K562 (cell line): ENCODE results near the gene STEAP3. TPM values are rescaled to one million over a fixed set of nuclear protein-coding genes. Genes with fewer than 3 reads are reported as not detected.
A peak's percentile ranks its signal among the peaks of the same experiment; 100 is the strongest.

Experiments
- ATAC-seq: fragments of 200-7000 bp; cut with Tn5 transposase; 3 replicates; pipeline ENCODE4 v1.9.1; 2020; ENCODE audit warnings: moderate library complexity
- Bru-seq: library from RNA; stranded (reverse); fragments of 400-500 nt; gene quantifications from one replicate; lab custom pipeline; 2021; lab: Mats Ljungman, UMichigan
- BruChase-seq, 2 experiments: library from RNA; stranded (reverse); fragments of 400-500 nt; gene quantifications; one replicate each; lab custom pipeline; 2021; lab: Mats Ljungman, UMichigan
- BruUV-seq: library from RNA; stranded (reverse); fragments of 400-500 nt; replicated peaks from 2 replicates; lab custom pipeline; 2021; lab: Mats Ljungman, UMichigan
- CTCF ChIA-PET: fragments of 300-600 bp; formaldehyde crosslinking; extraction: SDS; loops from one replicate; lab custom pipeline; 2021; ENCODE audit warnings: low intra/inter-chr PET ratio; lab: Yijun Ruan, JAX
- POLR2A ChIA-PET: fragments of 300-600, 350-650 bp; sonication (Branson Sonifier 250); formaldehyde crosslinking; extraction: SDS; loops from one replicate; lab custom pipeline; 2021; ENCODE audit warnings: antibody characterized with exemption, inconsistent platforms; lab: Yijun Ruan, JAX
- DNase-seq, 4 experiments: peaks; one replicate each; pipeline versions ENCODE4 v3.0.0 to v3.0.0-alpha.2; 2011 to 2018; ENCODE audit warnings: low spot score in 3 of 4, mixed read lengths in 3 of 4; ENCODE audit errors: extremely low read depth in 1 of 4
- FAIRE-seq: peaks from 2 replicates; lab custom pipeline; 2011; peaks lifted over from hg19 to GRCh38; lab: Jason Lieb, UNC
- H2AFZ ChIP-seq: 2 replicates; pipeline ENCODE4 v1.6.0; 2011; ENCODE audit warnings: low read depth, low read length, control low read depth, inconsistent platforms
- H3K27ac ChIP-seq: fragments of 200-600 bp; 3 replicates; pipeline ENCODE4 v1.8.0; 2011; ENCODE audit warnings: low read depth, mild to moderate bottlenecking, control low read depth, inconsistent platforms, low read length, moderate library complexity, mixed read lengths; ENCODE audit errors: extremely low read depth
- H3K27me3 ChIP-seq, 2 experiments: fragments of 300-600 bp in 1 of 2; 2 replicates in 1 of 2; 3 replicates in 1 of 2; pipeline versions ENCODE4 v1.6.0 to v1.8.0; 2011; ENCODE audit warnings: inconsistent platforms in 2 of 2, low read length in 2 of 2, mild to moderate bottlenecking in 1 of 2, mixed read lengths in 1 of 2, moderate library complexity in 1 of 2; ENCODE audit not compliant: control insufficient read depth in 2 of 2, insufficient read depth in 2 of 2
- H3K36me3 ChIP-seq: fragments of 300-600 bp; 3 replicates; pipeline ENCODE4 v1.8.0; 2011; ENCODE audit warnings: mild to moderate bottlenecking, low read length, inconsistent platforms; ENCODE audit not compliant: control insufficient read depth, insufficient read depth
- H3K4me1 ChIP-seq, 2 experiments: fragments of 200-600 bp in 1 of 2; replicated peaks in 1 of 2; 2 replicates in 1 of 2; 3 replicates in 1 of 2; pipeline versions ENCODE4 v1.5.1 to v1.8.0; 2011; ENCODE audit warnings: inconsistent platforms in 2 of 2, low read length in 2 of 2, mild to moderate bottlenecking in 1 of 2, mixed read lengths in 1 of 2, moderate library complexity in 1 of 2; ENCODE audit not compliant: control insufficient read depth in 2 of 2, insufficient read depth in 2 of 2
- H3K4me2 ChIP-seq: 2 replicates; pipeline ENCODE4 v1.6.1; 2011; ENCODE audit warnings: low read length, control low read depth, inconsistent platforms, mixed read lengths; ENCODE audit not compliant: insufficient read depth
- H3K4me3 ChIP-seq: fragments of 200-600 bp; sonication (generic), shearing (Covaris generic); 2 replicates; pipeline ENCODE4 v1.5.1; 2016; ENCODE audit warnings: control low read depth, inconsistent platforms
- H3K79me2 ChIP-seq: fragments of 200-600 bp; 3 replicates; pipeline ENCODE4 v1.8.0; 2011; ENCODE audit warnings: low read length, inconsistent platforms; ENCODE audit not compliant: control insufficient read depth, insufficient read depth
- H3K9ac ChIP-seq, 2 experiments: 2 replicates each; pipeline versions ENCODE4 v1.6.0 to v1.6.1; 2011; ENCODE audit warnings: low read depth in 2 of 2, low read length in 2 of 2, control low read depth in 1 of 2, inconsistent platforms in 1 of 2, mild to moderate bottlenecking in 1 of 2, mixed read lengths in 1 of 2; ENCODE audit not compliant: insufficient read depth in 1 of 2
- H3K9me1 ChIP-seq: one replicate; pipeline ENCODE4 v1.6.0; 2011; ENCODE audit warnings: inconsistent platforms, mild to moderate bottlenecking, low read length, moderate library complexity; ENCODE audit not compliant: control insufficient read depth, insufficient read depth
- H3K9me3 ChIP-seq: replicated peaks from 2 replicates; pipeline ENCODE4 v1.5.1; 2011; ENCODE audit warnings: low read depth, low read length, inconsistent platforms; ENCODE audit not compliant: control insufficient read depth, insufficient read depth
- H4K20me1 ChIP-seq: replicated peaks from 2 replicates; pipeline ENCODE4 v1.6.1; 2011; ENCODE audit warnings: low read length, inconsistent platforms, mixed read lengths; ENCODE audit not compliant: control insufficient read depth, insufficient read depth
- BCOR ChIP-seq: fragments of 450-650 bp; IDR thresholded peaks from 2 replicates; pipeline ENCODE4 v1.6.1; 2016
- EP300 ChIP-seq: IDR thresholded peaks from 2 replicates; pipeline ENCODE4 v1.6.1; 2012; ENCODE audit warnings: low read length, improper control_type of control experiment
- PML ChIP-seq: IDR thresholded peaks from 2 replicates; pipeline ENCODE4 v1.6.1; 2012; ENCODE audit warnings: low read length, inconsistent platforms
- SMARCA4 ChIP-seq: fragments of 450-650 bp; IDR thresholded peaks from 2 replicates; pipeline ENCODE4 v1.6.1; 2016
- TAL1 ChIP-seq: fragments of 450-650 bp; IDR thresholded peaks from 2 replicates; pipeline ENCODE4 v1.6.1; 2016; ENCODE audit warnings: mild to moderate bottlenecking
- ZBTB1 ChIP-seq: sonication (generic); formaldehyde crosslinking; IDR thresholded peaks from 2 replicates; pipeline ENCODE4 v1.8.1; 2023; ENCODE audit warnings: missing genetic modification reagents, low read depth, mild to moderate bottlenecking, borderline replicate concordance
- ZFP1 ChIP-seq: fragments of 450-650 bp; formaldehyde crosslinking; IDR thresholded peaks from 2 replicates; pipeline ENCODE4 v1.4.0; 2020; ENCODE audit warnings: mild to moderate bottlenecking, mixed read lengths
- ZZZ3 ChIP-seq: fragments of 450-650 bp; IDR thresholded peaks from 2 replicates; pipeline ENCODE4 v1.6.1; 2016; ENCODE audit warnings: antibody characterized with exemption, mild to moderate bottlenecking, moderate library complexity
- WGBS: fragments of 100-300 bp; shearing (Covaris generic); methylation state at CpG from one replicate; pipeline ENCODE4 v1.1.6; 2016; ENCODE audit warnings: low coverage, mixed read lengths; ENCODE audit not compliant: insufficient coverage; ENCODE audit errors: missing lambda C conversion rate; 5-methylcytosine and 5-hydroxymethylcytosine counted together
- in situ Hi-C: fragments of 300-500 bp; cut with MboI; formaldehyde crosslinking; loops from 4 replicates; pipeline ENCODE4 v1.15.0; 2018; ENCODE audit warnings: inconsistent platforms, mixed read lengths
- intact Hi-C: fragments of 100-400 bp; cut with micrococcal nuclease; formaldehyde crosslinking; loops from 2 replicates; pipeline ENCODE4 v1.14.2; 2022
- long read RNA-seq, 3 experiments: library from polyadenylated mRNA in 2 of 3; library from RNA in 1 of 3; unstranded in 2 of 3; stranded (forward) in 1 of 3; transcript quantifications; one replicate each; pipeline ENCODE4 v2.0.0, GENCODE V29; 2019 to 2022
- polyA minus RNA-seq, 3 experiments: library from RNA; depleted of rRNA, polyadenylated mRNA; stranded (reverse); fragments of >200 nt; gene quantifications; 2 replicates each; pipeline ENCODE4 v1.2.3, GENCODE V29; 2011
- polyA plus RNA-seq, 8 experiments: library from polyadenylated mRNA; depleted of rRNA in 4 of 8; stranded (reverse) in 5 of 8; unstranded in 3 of 8; fragments of >200 nt; fragmentation: Nextera tagmentation in 2 of 8; fragmentation: Illumina TruSeq in 1 of 8; extraction: Ambion mirVana in 2 of 8; extraction: Trizol in 1 of 8; gene quantifications; 2 replicates each; pipeline versions ENCODE4 v1.2.1 to v1.2.3, GENCODE V29; 2011 to 2014; ENCODE audit warnings: inconsistent platforms in 1 of 8, missing spikeins in 1 of 8
- total RNA-seq, 7 experiments: library from RNA; depleted of rRNA in 6 of 7; stranded (reverse); fragments of >200 nt in 6 of 7; fragmentation: Illumina TruSeq in 2 of 7; extraction: Trizol in 2 of 7; gene quantifications; 2 replicates each; pipeline versions ENCODE4 v1.2.1 to v1.2.3, GENCODE V29; 2011 to 2021; ENCODE audit warnings: low replicate concordance in 1 of 7
- TF ChIP-seq, protein P1 (sequence below), 2 experiments: IDR thresholded peaks; 2 replicates each; pipeline ENCODE4 v1.6.1; 2011; ENCODE audit warnings: borderline replicate concordance in 1 of 2, control low read depth in 1 of 2, low read depth in 1 of 2, low read length in 1 of 2, mild to moderate bottlenecking in 1 of 2, mixed read lengths in 1 of 2, moderate library complexity in 1 of 2; ENCODE audit not compliant: insufficient read depth in 1 of 2, insufficient read length in 1 of 2, poor library complexity in 1 of 2, severe bottlenecking in 1 of 2; ENCODE audit errors: extremely low read depth in 1 of 2

Gene STEAP3, protein sequence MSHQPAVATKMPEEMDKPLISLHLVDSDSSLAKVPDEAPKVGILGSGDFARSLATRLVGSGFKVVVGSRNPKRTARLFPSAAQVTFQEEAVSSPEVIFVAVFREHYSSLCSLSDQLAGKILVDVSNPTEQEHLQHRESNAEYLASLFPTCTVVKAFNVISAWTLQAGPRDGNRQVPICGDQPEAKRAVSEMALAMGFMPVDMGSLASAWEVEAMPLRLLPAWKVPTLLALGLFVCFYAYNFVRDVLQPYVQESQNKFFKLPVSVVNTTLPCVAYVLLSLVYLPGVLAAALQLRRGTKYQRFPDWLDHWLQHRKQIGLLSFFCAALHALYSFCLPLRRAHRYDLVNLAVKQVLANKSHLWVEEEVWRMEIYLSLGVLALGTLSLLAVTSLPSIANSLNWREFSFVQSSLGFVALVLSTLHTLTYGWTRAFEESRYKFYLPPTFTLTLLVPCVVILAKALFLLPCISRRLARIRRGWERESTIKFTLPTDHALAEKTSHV
- total RNA-seq (2011; cell fraction: chromatin; rRNA removed; ENCODE audit: low replicate concordance): 18.0 and 37.0 TPM in 2 replicates
- total RNA-seq (2011; cell fraction: nucleolus; rRNA removed): 43.3 and 45.4 TPM in 2 replicates
- total RNA-seq (2011; cell fraction: nucleoplasm; rRNA removed): 33.7 and 37.0 TPM in 2 replicates
- total RNA-seq (2014; rRNA removed) (15.6 and 23.7 TPM in 2 replicates), total RNA-seq (2014; rRNA removed; fragmentation: Illumina TruSeq; extraction: Trizol) (8.2 and 9.0 TPM in 2 replicates), total RNA-seq (2015; rRNA removed; fragmentation: Illumina TruSeq; extraction: Trizol) (8.5 and 8.6 TPM in 2 replicates), total RNA-seq (2021) (29.8 and 31.6 TPM in 2 replicates), polyA plus RNA-seq (2011; rRNA removed) (7.7 and 11.7 TPM in 2 replicates), polyA plus RNA-seq (2014; fragmentation: Illumina TruSeq; extraction: Trizol) (18.2 and 22.3 TPM in 2 replicates), polyA plus RNA-seq (2014; fragmentation: Nextera tagmentation; extraction: Ambion mirVana) (1 to 10 TPM; 1.8 to 3.0 TPM), polyA plus RNA-seq (2014; rRNA removed) (12.7 and 12.8 TPM in 2 replicates), polyA minus RNA-seq (2011; rRNA and poly(A)+ RNA removed) (8.4 and 10.0 TPM in 2 replicates), Bru-seq, nascent RNA (percentile 70 among the genes with signal in this experiment), BruChase-seq, experiment 1, labeled RNA remaining after a 2-hour chase (percentile 60 among the genes with signal in this experiment), BruChase-seq, experiment 2, labeled RNA remaining after a 6-hour chase (percentile 58 among the genes with signal in this experiment)
- polyA plus RNA-seq (2011; cell fraction: cytosol; rRNA removed): 7.0 and 19.8 TPM in 2 replicates
- polyA plus RNA-seq (2011; cell fraction: nucleus; rRNA removed): 14.1 and 32.9 TPM in 2 replicates
- polyA plus RNA-seq (2012): 14.0 and 22.8 TPM in 2 replicates
- polyA minus RNA-seq (2011; cell fraction: cytosol; rRNA and poly(A)+ RNA removed): 13.9 and 18.9 TPM in 2 replicates
- 8.2 and 11.4 TPM in 2 replicates for polyA minus RNA-seq (2011; cell fraction: nucleus; rRNA and poly(A)+ RNA removed)
- long read RNA-seq, experiment 1, full-length matches to known transcripts: 13 of 108 reads
- long read RNA-seq, experiment 1, partial matches to known transcripts: 90 of 108 reads
- long read RNA-seq, experiment 1, other reads (novel, unspliced or antisense): 5 of 108 reads
- long read RNA-seq, experiment 2, full-length matches to known transcripts: 16 of 52 reads
- long read RNA-seq, experiment 2, partial matches to known transcripts: 13 of 52 reads
- long read RNA-seq, experiment 2, other reads (novel, unspliced or antisense): 23 of 52 reads
- long read RNA-seq, experiment 3, full-length matches to known transcripts: 12 of 17 reads
- long read RNA-seq, experiment 3, partial matches to known transcripts: 1 of 17 reads
- long read RNA-seq, experiment 3, other reads (novel, unspliced or antisense): 4 of 17 reads

DNA sequence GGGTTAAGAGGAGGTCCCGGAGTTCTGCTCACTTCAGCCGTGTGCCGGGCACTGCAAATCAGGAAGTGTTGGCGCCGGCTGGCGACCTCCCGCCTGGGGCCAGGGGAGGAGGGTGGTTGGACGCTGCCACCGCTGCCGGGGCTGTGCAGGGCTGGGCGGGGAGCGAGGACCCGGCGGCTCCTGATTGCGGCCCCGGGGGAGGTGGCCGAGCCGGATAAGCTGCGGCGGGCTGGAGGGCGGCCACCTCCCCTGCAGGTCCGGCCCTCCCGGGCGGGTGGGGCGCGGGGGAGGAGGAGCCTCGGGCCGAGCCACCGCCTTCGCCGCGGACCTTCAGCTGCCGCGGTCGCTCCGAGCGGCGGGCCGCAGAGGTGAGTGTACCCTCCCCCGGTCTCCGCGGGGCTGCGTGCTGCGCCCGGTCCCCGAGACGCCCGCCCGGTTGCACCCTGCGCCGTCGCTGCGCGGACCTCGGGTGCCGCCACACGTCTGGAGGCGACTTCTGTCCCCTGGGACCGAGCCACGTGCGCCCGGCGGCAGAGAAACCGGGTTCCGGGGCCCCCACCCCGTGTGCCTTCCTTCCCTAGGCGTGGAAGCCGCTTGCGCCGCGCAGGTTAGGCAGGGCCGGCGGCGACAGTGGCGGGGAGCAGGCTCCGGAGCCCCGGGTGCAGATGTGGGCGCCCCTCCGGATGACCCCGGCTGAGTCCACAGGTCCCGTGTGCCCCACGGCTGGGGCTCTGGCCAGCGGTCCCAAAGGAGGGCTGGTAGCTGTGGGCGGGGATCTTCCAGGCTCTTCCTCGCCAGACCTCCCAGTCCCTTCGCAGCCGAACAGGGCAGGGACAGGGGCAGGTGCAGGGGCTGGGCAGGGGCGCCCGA, at the start of gene STEAP3:
STEAP3 (plus strand) TSS at position 314 of the 870 bp plus-strand sequence. CDS start 7,179 bp downstream, outside the sequence.
- H3K36me3 ChIP-seq: peaks cover 11% of the 10 kb centered on the region; the same call in 2 of the 3 replicates
- H3K9ac ChIP-seq: peak within 1 kb of the TSS; percentile 73 to 95
- peaks cover 3% of the 10 kb centered on the region for H3K9me1 ChIP-seq
- no peaks in the 10 kb centered on the region for H3K9me3 ChIP-seq
- peak within 1 kb of the TSS; percentile 79 for H3K4me2 ChIP-seq
- peaks cover 0 to 4% of the 10 kb centered on the region in 2 experiments; a peak in 1 of 5 replicates for H3K27me3 ChIP-seq
- in situ Hi-C loops (no loop called here), intact Hi-C loops (no loop called here)
- under 1% methylated on average over 32 of the region's 89 CpGs for WGBS
- peak; percentile 91 to 98 (median 97) for DNase-seq
- ChIA-PET POLR2A (interaction anchor here (0.5 to 1.4 kb wide), 4 partner anchors 13 to 856 kb away, joined by 3 to 4 read pairs (median 4); no protein-coding TSS in a partner anchor), CTCF (no interaction called here)
- peak within 1 kb of the TSS; percentile 86 for H2AFZ ChIP-seq
- H4K20me1 ChIP-seq: peaks cover 3% of the 10 kb centered on the region; the same call in 1 of the 2 replicates
- H3K4me1 ChIP-seq: peaks cover 20 to 26% of the 10 kb centered on the region in 2 experiments
- H3K27ac ChIP-seq: peak within 1 kb of the TSS; percentile 73
- peak within 1 kb of the TSS; percentile 63 for H3K4me3 ChIP-seq
- FAIRE-seq: peak; percentile 78
- peaks cover 26% of the 10 kb centered on the region for H3K79me2 ChIP-seq
- ATAC-seq: peak; percentile 96
- no TSS peak for BruUV-seq
- no peak for TF ChIP-seq ZZZ3
- TF ChIP-seq ZFP1 (CRISPR knock-in tag): no peak
- TF ChIP-seq EP300: peak; percentile 47; the same call in 1 of the 2 replicates
- no peak; the same call in 1 of the 2 replicates for TF ChIP-seq PML
- TF ChIP-seq, protein P1, sequence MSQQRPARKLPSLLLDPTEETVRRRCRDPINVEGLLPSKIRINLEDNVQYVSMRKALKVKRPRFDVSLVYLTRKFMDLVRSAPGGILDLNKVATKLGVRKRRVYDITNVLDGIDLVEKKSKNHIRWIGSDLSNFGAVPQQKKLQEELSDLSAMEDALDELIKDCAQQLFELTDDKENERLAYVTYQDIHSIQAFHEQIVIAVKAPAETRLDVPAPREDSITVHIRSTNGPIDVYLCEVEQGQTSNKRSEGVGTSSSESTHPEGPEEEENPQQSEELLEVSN (IDR thresholded peaks at IDR 0.05; ENCODE audit: borderline replicate concordance in 1 of 2, extremely low read depth in 1 of 2, insufficient read depth in 1 of 2, insufficient read length in 1 of 2, low read depth in 1 of 2, low read length in 1 of 2, poor library complexity in 1 of 2, severe bottlenecking in 1 of 2): peak; percentile 39 to 73
- TF ChIP-seq TAL1: peak; percentile 66
- TF ChIP-seq ZBTB1 (CRISPR knock-in tag): peak; percentile 76; the same call in 1 of the 2 replicates
- peak; percentile 27; the same call in 1 of the 2 replicates for TF ChIP-seq SMARCA4
- no peak for TF ChIP-seq BCOR
